Neural progenitor cell (in vitro differentiated cells): ENCODE data around the gene CCDC102B.

Experiments used
- CTCF ChIP-seq: fragments of 200-600 bp; sonication (generic); IDR thresholded peaks from 2 replicates; pipeline ENCODE4 v1.5.1; 2017; ENCODE audit warnings: antibody characterized with exemption, mild to moderate bottlenecking
- EZH2phosphoT487 ChIP-seq: fragments of 200-600 bp; sonication (generic); IDR thresholded peaks from 2 replicates; pipeline ENCODE4 v1.6.1; 2017; ENCODE audit warnings: antibody characterized with exemption

- TF ChIP-seq CTCF (no peak), EZH2phosphoT487 (no peak)
Observed at GRCh38 chr18:68769461-68769860, 28.4 kb upstream of the CCDC102B start.
